GM19025 (cell line): ENCODE data around the gene SMIM12.

ENCODE experiments used
- ATAC-seq: cut with Tn5 transposase; IDR thresholded peaks from one replicate; pipeline ENCODE4 v1.9.1; 2021; ENCODE audit warnings: mild to moderate bottlenecking, low read depth, moderate library complexity; ENCODE audit not compliant: unreplicated experiment

Gene SMIM12

DNA sequence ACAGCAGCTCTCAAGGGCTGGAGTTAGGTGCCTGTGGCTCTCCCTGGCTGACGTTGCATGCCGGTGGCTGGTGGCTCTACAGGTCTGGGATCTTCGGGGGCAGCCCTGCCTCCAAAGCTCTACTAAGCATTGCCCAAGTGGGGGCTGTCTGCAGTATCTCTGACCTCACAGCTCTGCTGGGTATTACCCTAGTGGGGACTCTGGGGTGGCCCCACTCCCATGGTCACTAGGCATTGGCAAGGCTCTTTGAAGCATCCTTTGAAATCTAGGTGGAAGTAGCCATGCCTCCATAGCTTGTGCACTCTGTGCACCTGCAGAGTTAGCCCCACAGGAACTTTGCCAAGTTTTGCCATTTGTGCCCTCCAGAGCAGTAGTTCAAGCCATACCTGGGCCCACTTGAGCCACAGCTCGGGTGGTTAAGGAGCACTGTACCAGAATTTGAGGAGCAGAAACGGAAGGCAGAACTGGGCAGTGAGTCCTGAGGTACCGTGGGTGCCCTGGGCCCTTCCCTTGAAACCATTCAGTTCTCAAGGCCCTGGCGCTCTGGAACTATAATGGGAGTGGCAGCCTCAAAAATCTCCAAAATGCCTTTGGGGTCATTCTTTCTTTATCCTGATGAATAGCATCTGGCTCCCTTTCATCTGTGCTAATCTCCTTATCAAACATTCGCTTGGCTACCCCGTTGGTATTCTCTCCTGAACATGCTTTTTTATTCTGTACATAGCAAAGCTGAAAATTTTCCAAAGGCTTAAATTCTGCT, 51.3 kb downstream of the SMIM12 start:
- ATAC-seq, result no peak

- ATAC-seq, result no peak
Measured at GRCh38 chr1:34806396-34806795, 53.2 kb downstream of the SMIM12 start.

DNA sequence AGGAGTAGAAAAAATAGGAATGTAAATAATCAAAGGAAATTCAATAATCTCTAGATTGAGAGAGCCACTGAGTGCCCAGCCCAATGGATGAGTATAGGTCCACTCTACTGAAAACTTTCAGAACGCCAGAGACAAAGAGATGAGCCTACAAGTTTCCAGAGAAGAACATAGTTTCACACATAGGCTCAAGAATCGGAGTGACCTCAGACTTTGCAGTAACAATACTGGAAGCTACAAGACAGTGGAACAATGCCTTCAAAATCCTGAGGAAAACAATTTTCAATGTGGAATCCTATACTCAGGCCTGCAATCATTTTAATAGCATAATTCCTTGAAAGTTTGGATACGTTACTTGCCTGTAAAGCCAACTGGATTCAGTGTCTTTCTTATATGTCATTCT, 55.8 kb downstream of the SMIM12 start:
- ATAC-seq, result no peak
